GM12892 (cell line): ENCODE results near the gene CAMK2D.

Experiments used
- POLR2A ChIP-seq: IDR thresholded peaks from 2 replicates; pipeline ENCODE4 v1.6.1; 2011; ENCODE audit warnings: low read depth, low read length, control low read depth
- POLR2AphosphoS5 ChIP-seq: IDR thresholded peaks from 2 replicates; pipeline ENCODE4 v1.6.1; 2011; ENCODE audit warnings: low read depth, low read length, control low read depth
- TAF1 ChIP-seq: IDR thresholded peaks from 2 replicates; pipeline ENCODE4 v1.6.1; 2011; ENCODE audit warnings: low read depth, mild to moderate bottlenecking, control low read depth, low read length, borderline replicate concordance

DNA sequence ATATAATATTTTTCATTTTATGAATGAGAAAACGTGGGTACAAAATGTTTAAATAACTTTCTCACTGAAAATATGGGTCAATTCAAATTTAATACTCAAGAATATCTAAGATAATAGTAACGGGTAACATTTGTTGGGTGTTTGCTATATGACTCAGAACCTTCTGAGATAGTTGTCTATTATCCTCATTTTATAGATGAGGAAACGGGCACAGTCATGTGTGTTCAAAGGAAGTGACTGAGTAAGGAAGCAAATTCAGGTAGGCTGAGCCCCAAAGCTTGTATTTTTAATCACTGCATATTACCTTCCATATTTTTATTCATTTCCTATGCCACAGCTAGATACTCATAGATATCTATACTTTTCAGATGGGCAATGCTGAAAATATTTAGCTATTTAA is 12.2 kb upstream of the CAMK2D start:
- TF ChIP-seq POLR2AphosphoS5 (no peak), POLR2A (no peak), TAF1 (no peak)
